HG02759 (cell line): ENCODE measurements around the gene SNED1.

ENCODE experiments used
- ATAC-seq: cut with Tn5 transposase; IDR thresholded peaks from one replicate; pipeline ENCODE4 v1.9.1; 2021; ENCODE audit warnings: mild to moderate bottlenecking, moderate library complexity; ENCODE audit not compliant: unreplicated experiment

SNED1 gene

GRCh38 chr2:241003830-241004564 is 5.6 kb downstream of the SNED1 start:
- no peak for ATAC-seq

- no peak for ATAC-seq
Observed at GRCh38 chr2:241005569-241005968, 7.2 kb downstream of the SNED1 start.

GRCh38 chr2:241006412-241006811 is 8.0 kb downstream of the SNED1 start:
- ATAC-seq, result no peak

- ATAC-seq, result no peak
Observed at GRCh38 chr2:241007111-241007510, 8.7 kb downstream of the SNED1 start.

DNA sequence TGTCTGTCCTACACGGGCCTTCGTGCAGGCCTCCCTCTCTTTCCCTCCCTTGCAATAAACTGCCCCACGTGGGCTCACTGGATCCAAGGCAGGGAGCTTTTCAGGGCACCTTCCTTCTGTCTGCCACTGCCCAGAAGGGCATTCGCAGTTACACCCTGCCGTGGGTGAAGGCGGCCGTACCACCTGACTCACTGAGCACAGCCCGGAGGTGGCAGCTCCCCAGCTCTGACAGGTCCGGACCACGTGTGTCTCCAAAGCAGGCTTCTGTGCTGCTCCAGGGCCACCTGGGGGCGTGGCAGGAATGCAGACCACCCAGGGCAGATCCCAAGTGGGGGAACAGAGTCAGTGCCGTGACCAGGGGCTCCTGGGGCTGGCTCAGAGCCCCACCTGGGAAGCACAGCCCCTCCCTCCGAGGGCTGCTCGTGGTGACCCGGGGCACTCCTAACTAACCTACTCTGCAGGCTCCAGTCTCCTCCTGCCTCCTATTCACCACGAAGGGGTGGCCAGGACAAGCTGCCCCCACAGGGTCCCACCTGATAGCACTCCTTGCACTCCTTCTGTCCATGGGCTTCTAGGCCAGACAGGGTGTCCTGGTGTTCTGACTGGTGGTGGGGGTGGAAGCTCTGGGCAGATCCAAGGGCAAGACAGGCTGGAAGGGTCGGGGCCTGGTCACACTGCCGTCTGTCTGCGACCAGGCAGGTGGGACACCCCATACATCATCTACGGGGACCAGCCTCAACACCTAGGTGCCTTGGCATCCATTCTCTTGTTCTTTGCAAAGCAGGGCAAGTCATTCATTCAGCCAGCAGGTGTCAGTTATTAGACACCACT is 9.7 kb downstream of the SNED1 start:
- ATAC-seq, result no peak

DNA sequence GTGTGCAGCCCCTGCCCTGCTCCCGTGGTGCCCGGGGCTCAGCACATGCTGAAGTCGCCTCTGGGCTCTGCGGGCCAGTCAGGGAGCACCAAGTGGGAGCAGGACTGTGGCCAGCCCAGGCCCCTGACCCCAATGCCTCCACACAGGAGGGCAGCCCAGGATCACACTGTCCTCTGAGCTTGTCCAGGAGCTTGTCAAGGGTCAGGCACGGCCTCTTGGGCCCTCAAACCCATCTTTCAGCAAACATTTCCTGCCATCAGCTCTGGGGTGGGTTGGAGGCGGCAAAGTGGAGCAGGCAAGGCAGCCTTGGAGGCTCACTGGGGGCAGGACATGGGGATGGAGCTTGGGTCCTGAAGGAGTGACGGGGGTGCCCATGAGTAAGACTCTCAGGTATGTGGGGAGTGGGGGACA is 10.3 kb downstream of the SNED1 start:
- no peak for ATAC-seq

DNA sequence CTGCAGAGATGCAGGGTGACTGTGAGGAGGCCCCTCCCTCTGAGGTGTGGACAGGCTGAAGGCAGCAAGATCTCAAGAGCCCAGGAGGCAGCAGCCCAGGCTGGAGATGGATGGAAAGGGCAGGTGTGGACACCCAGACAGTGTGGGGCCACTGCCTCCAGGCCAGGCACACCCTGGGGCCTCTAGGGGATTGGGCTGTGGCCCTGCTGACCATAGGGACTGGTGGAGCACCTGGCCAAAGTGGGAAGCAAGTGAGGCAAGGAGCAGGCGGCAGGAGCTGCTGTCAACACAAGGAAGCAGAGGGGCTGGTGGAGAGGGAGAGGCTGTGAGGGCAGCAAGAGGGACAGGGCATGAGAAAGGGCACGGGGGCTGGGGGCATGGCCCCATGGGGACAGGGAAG is 10.8 kb downstream of the SNED1 start:
- ATAC-seq, result no peak

GRCh38 chr2:241009601-241010530 is 11.4 kb downstream of the SNED1 start:
- no peak for ATAC-seq

DNA sequence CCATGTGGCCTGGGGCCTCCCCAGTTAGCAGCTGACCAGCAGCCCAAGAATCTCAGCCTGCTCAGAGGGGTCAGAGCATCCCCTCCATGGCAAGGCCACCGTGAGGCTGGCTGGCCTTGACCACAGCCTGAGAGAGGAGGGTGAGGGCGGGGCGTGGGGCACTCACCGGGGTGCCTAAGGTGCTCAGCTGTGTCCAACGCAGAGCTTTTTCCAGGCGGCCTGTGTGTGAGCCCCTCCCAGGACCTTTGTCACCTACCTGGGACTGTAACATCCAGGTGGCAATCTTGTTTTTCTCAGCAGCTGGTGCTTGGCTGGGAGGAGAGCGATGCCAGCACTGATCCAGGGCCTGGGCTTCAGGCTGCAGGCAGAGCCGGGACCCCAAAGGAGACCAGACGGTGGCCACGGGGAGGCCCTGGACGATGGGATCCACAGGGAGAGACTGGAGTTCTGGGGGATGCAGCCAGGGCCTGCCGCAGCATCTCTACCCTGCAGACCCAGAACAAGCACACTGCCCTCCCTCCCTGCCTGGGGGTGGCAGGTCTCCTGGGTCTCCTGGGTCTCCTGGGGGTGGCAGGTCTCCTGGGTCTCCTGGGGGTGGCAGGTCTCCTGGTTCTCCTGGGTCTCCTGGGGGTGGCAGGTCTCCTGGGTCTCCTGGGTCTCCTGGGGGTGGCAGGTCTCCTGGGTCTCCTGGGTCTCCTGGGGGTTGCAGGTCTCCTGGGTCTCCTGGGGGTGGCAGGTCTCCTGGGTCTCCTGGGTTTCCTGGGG is 12.3 kb downstream of the SNED1 start:
- no peak for ATAC-seq

GRCh38 chr2:241011296-241011600 is 12.8 kb downstream of the SNED1 start:
- no peak for ATAC-seq

GRCh38 chr2:241011751-241012510 is 13.5 kb downstream of the SNED1 start:
- no peak for ATAC-seq

DNA sequence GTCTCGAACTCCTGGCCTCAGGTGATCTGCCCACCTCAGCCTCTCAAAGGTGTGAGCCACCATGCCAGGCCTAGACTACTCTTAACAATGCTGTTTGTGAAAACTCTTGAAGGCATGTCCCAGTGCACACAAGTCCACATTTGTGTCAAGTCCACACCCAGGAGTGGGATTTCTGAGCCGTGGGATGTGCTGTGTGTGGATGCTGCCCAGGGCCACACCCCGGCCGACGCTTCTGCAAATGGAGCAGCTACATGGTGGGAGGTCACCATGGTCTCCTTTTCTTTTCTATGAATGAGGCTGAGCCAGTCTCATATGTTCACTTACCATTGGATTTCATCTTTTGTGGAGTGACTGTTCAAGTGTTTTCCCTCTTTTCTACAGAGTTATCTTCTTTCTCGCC is 15.8 kb downstream of the SNED1 start:
- no peak for ATAC-seq

DNA sequence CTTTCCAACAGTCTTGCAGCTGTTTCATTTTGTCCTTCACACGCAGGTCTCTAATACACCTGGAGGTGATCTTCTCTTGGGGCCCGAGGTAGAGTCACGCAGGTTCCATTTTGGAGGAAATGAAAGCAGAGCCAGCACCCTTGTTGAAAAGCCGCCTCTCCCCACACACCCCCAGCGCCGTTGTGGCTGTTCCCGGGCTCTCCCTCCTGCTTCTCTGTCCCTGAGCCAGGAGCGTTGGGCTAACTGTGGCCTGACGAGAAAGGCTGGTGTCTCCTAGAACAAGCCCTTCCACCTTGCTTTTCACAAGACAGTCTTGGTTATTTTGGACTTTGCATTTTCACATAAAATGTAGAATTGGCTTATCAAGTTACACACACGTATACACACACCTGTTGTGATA is 16.3 kb downstream of the SNED1 start:
- no peak for ATAC-seq

- ATAC-seq, result no peak
Observed at GRCh38 chr2:241015439-241015838, 17.0 kb downstream of the SNED1 start.

DNA sequence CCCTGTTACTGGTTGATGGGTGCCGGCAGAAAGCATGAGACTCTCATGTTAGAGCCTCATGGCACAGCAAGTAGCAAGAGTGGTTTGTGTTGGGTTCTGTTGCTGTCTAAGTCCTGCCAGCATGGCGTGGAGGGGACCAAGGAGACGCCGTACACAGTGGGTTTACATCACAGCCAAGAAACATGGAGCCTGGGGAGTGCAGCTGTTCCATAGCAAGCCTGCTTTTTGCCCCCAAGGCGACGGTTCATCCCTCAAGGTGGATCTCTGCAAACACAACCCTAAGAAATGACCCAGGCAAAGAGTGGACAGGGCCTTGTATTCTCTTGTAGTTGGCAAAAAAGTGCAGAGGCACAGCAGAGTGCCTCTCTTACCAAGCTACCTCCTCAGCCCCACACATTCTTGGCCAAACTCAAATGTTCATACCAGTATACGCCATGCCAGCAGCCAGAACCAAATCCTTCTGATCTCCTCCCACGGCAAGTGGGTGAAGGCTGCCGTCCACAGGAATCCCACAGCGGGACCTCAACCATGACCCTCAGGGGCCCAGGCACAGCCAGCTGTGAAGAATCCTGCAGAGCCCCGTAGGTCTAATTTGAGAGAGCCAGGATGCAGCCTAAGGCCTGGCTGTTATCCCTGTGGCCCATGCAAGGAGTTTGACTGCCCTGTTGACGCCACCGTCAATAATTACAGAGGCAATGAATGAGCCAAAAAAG is 19.0 kb downstream of the SNED1 start:
- ATAC-seq, result no peak

GRCh38 chr2:241018051-241018891 is 19.9 kb downstream of the SNED1 start:
- no peak for ATAC-seq

GRCh38 chr2:241019441-241020139 is 21.2 kb downstream of the SNED1 start:
- ATAC-seq, result no peak

DNA sequence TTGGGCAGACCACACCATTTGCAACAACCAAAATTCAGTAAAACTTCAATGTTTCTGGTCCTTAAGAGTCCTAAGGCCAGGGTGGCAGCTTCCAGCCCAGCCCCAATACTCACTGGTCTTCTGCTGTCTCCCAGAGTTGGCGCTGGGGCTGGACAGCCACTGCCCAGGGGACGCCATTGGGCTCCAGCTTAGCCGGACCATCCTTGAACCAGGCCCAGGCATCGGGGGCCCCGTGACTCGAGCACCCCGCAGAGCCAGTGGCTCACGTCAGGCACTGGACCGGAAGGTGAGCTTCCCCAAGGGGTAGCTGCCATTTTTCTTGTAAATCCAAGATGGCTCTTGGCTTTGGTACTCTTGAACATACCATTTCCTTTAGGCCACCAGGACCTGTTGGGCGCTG is 21.8 kb downstream of the SNED1 start:
- no peak for ATAC-seq
